Heart left ventricle (tissue), 16 donors: ENCODE data around the gene PTPN9. TPM values are rescaled to one million over a fixed set of nuclear protein-coding genes. Genes with fewer than 3 reads are reported as not detected.

Source experiments
- ATAC-seq, 4 donors: fragments of 200-7000 bp; cut with Tn5 transposase; one replicate each; pipeline ENCODE4 v1.9.1; 2020 to 2022; ENCODE audit warnings: moderate library complexity in 4 of 4, mild to moderate bottlenecking in 3 of 4, moderate number of reproducible peaks in 1 of 4
- DNase-seq, 5 donors: peaks; one replicate each; pipeline ENCODE4 v3.0.0-alpha.2; 2020
- H3K27ac ChIP-seq, 12 donors: fragments of 200-600 bp; sonication (generic) in 4 of 12; one replicate each; pipeline versions ENCODE4 v1.5.0 to v1.8.0; 2016 to 2022; ENCODE audit warnings: mild to moderate bottlenecking in 2 of 12
- H3K27me3 ChIP-seq, 9 donors: fragments of 200-600 bp; sonication (generic) in 2 of 9; one replicate each; pipeline versions ENCODE4 v1.5.1 to v1.8.0; 2016 to 2022; ENCODE audit warnings: mild to moderate bottlenecking in 3 of 9
- H3K36me3 ChIP-seq, 9 donors: fragments of 200-600 bp; sonication (generic) in 2 of 9; one replicate each; pipeline versions ENCODE4 v1.5.0 to v1.8.0; 2018 to 2022; ENCODE audit warnings: mild to moderate bottlenecking in 2 of 9
- H3K4me1 ChIP-seq, 12 donors: fragments of 200-600 bp; sonication (generic) in 4 of 12; one replicate each; pipeline versions ENCODE4 v1.5.0 to v1.8.0; 2016 to 2022; ENCODE audit warnings: mild to moderate bottlenecking in 3 of 12
- H3K4me3 ChIP-seq, 12 donors: fragments of 200-600 bp; sonication (generic) in 4 of 12; one replicate each; pipeline versions ENCODE4 v1.5.0 to v1.8.0; 2017 to 2022; ENCODE audit warnings: mild to moderate bottlenecking in 9 of 12, moderate library complexity in 4 of 12
- H3K9me3 ChIP-seq, 12 donors: fragments of 200-600 bp; sonication (generic) in 4 of 12; one replicate each; pipeline versions ENCODE4 v1.5.0 to v1.8.0; 2016 to 2022; ENCODE audit warnings: mild to moderate bottlenecking in 1 of 12
- POLR2A ChIP-seq, 2 donors: fragments of 450-650 bp; IDR thresholded peaks; one replicate each; pipeline ENCODE4 v1.6.1; 2017; ENCODE audit warnings: antibody characterized with exemption in 2 of 2, mild to moderate bottlenecking in 2 of 2, moderate library complexity in 2 of 2
- WGBS, 4 donors: extraction: QIAGEN DNeasy Blood & Tissue Kit in 2 of 4; methylation state at CpG; one replicate each; pipeline versions ENCODE4 v1.1.5 to v1.1.7; 2013 to 2018; 5-methylcytosine and 5-hydroxymethylcytosine counted together
- intact Hi-C, 10 donors: fragments of 100-400 bp; cut with DNase I; formaldehyde crosslinking; loops; one replicate each; pipeline versions ENCODE4 v1.11.1 to v1.14.2; 2022
- polyA plus RNA-seq, 2 donors: library from polyadenylated mRNA; stranded (reverse); fragments of 200-250 nt; gene quantifications; one replicate each; pipeline ENCODE4 v1.2.3, GENCODE V29; 2013
- total RNA-seq, 9 donors: library from RNA; depleted of rRNA in 2 of 9; stranded (reverse); fragments of >200 nt in 2 of 9; fragmentation: NEBNext Ultra II Directional in 3 of 9; extraction: Animal tissue kit (Norgen Biotek cat#: 25700) in 3 of 9; gene quantifications; one replicate each; pipeline versions ENCODE4 v1.1.0 to v1.2.4, GENCODE V29; 2016 to 2023
- TF ChIP-seq, protein P1 (sequence below), 12 donors: fragments of 200-600 bp; sonication (generic) in 4 of 12; IDR thresholded peaks; one replicate each; pipeline versions ENCODE4 v1.5.0 to v1.8.0; 2018 to 2022; ENCODE audit warnings: antibody characterized with exemption in 12 of 12, mild to moderate bottlenecking in 5 of 12
- donor health status: ischemic (EF 13 %, LVEDD 7.1; RV severe dilation, severe dysfunction).
- donor health status: healthy with polysubstance abuse.
- donor health status: DM: no; HTN: yes; CAD: no.
- donor health status: DM: no; HTN: no; CAD: no.
- donor health status: ischemic (EF 25% LVEDD 6.9; RV normal size, moderate dysfunction).
- donor health status: ischemic (EF 25% LVEDD 5.7; RV mildly dilated, moderate dysfunction).
- donor health status: healthy.
- donor health status: DM: yes; HTN: yes; CAD: no.
- donor health status: ischemic (EF 35%, LVEDD 5.7; RV mildly dilated, moderate dysfunction).
- donor health status: nonischemic (EF 11% LVEDD 7.7; RV severe dilation, severe dysfunction).
- donor health status: DM: yes; HTN: yes; CAD: no.
- donor health status: PGD.
- donor health status: ischemic (EF 29% LVEDD 5.4; RV normal size, mild dysfunction).
- donor health status: nonischemic (EF 23%, LVEDD 6.1; RV moderate dilation, normal function).

Gene PTPN9
- total and polyA plus RNA-seq, 11 donors: 2.4 to 16.8 (median 7.7) TPM

DNA sequence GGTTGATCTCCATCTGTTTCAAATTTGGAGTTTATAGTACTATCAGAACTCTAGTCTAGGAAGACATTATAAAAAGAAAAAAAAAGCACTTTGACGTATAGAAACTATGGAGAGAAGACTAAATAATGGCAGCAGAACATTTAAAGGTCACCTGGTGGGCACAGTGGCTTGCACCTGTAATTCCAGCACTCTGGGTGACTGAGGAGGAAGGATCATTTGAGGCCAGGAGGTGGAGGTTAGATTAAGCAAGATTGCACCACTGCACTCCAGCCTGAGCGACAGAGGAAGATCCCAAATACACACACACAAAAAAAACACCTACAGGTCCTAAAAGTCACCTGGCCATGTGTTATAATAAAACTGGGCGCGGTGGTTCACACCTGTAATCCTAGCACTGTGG lies 141.4 kb downstream of the PTPN9 start:
- WGBS, 4 donors: 95 to 97% (median 96%) methylated on average over 4 of the region's 4 CpGs
- TF ChIP-seq POLR2A (IDR thresholded peaks at IDR 0.05): no peak
- TF ChIP-seq, protein P1, sequence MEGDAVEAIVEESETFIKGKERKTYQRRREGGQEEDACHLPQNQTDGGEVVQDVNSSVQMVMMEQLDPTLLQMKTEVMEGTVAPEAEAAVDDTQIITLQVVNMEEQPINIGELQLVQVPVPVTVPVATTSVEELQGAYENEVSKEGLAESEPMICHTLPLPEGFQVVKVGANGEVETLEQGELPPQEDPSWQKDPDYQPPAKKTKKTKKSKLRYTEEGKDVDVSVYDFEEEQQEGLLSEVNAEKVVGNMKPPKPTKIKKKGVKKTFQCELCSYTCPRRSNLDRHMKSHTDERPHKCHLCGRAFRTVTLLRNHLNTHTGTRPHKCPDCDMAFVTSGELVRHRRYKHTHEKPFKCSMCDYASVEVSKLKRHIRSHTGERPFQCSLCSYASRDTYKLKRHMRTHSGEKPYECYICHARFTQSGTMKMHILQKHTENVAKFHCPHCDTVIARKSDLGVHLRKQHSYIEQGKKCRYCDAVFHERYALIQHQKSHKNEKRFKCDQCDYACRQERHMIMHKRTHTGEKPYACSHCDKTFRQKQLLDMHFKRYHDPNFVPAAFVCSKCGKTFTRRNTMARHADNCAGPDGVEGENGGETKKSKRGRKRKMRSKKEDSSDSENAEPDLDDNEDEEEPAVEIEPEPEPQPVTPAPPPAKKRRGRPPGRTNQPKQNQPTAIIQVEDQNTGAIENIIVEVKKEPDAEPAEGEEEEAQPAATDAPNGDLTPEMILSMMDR (IDR thresholded peaks at IDR 0.05): no peak
- Histone ChIP-seq H3K4me3 (no peak overlapping the region), H3K9me3 (no peaks in the 10 kb centered on the region), H3K27ac (no peak overlapping the region), H3K27me3 (no peaks in the 10 kb centered on the region), H3K4me1 (peaks cover 0 to 9% (median 0%) of the 10 kb centered on the region in 12 donors), H3K36me3 (peaks cover 0 to 27% (median 11%) of the 10 kb centered on the region in 9 donors)
- intact Hi-C loops: no loop called here
- DNase-seq: no peak
- no peak for ATAC-seq

DNA sequence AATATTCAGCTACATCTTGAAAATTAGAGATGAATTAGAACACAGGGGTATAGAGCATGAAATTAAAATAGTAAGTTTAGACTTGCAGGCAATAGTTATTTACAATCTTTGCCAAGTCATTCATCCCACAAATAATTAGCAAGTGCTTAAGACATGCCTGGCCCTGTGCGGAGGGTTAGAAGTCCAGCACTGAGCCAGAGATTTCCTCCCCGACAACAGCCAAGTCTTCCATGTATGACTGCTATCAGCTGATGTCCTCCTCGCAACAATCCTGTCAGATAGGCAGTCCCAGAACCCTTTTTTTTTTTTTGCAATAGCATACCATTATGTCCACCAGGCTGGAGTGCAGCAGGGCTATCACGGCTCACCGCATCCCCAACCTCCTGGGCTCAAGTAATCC lies 142.2 kb downstream of the PTPN9 start:
- no peak overlapping the region for H3K27ac ChIP-seq
- ATAC-seq (no peak), DNase-seq (no peak)
- WGBS, 4 donors: 60 to 66% (median 65%) methylated on average over 5 of the region's 5 CpGs
- H3K4me3 ChIP-seq: no peak overlapping the region
- peaks cover 0 to 9% (median 0%) of the 10 kb centered on the region in 12 donors for H3K4me1 ChIP-seq
- intact Hi-C loops: no loop called here
- peaks cover 0 to 25% (median 9%) of the 10 kb centered on the region in 9 donors for H3K36me3 ChIP-seq
- H3K27me3 ChIP-seq: no peaks in the 10 kb centered on the region
- H3K9me3 ChIP-seq: no peaks in the 10 kb centered on the region
- TF ChIP-seq, protein P1 (IDR thresholded peaks at IDR 0.05): no peak
- TF ChIP-seq POLR2A (IDR thresholded peaks at IDR 0.05): no peak

DNA sequence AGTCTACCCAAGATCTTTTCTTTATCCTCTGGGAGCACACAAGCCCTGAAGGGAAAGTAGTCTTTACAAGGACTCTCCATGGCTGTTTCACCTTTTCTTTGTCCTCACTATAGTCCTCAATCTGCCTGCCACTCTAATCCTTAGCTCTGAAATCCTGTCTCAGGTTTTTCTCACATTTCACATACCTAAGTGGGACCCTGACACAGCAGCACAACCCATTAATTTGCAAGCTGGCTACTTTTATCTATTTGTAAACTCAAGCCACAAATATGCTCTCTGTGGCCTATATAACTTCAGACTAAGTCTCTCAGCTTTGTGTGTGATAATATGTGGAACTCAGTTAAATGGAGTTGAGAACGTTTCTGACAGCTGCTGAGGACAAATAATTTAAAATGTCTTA lies 147.4 kb downstream of the PTPN9 start:
- peaks cover 0 to 58% (median 41%) of the 10 kb centered on the region in 9 donors for H3K36me3 ChIP-seq
- H3K9me3 ChIP-seq: no peaks in the 10 kb centered on the region
- intact Hi-C loops: no loop called here
- no peak overlapping the region for H3K4me3 ChIP-seq
- no peak for ATAC-seq
- 29 to 38% (median 33%) methylated on average over 1 of the region's 1 CpG for WGBS, 4 donors
- TF ChIP-seq, protein P1 (IDR thresholded peaks at IDR 0.05): no peak
- no peak for TF ChIP-seq POLR2A (IDR thresholded peaks at IDR 0.05)
- H3K27ac ChIP-seq: no peak overlapping the region
- no peak for DNase-seq
- peaks cover 0 to 13% (median 2%) of the 10 kb centered on the region in 12 donors for H3K4me1 ChIP-seq
- H3K27me3 ChIP-seq: no peaks in the 10 kb centered on the region

DNA sequence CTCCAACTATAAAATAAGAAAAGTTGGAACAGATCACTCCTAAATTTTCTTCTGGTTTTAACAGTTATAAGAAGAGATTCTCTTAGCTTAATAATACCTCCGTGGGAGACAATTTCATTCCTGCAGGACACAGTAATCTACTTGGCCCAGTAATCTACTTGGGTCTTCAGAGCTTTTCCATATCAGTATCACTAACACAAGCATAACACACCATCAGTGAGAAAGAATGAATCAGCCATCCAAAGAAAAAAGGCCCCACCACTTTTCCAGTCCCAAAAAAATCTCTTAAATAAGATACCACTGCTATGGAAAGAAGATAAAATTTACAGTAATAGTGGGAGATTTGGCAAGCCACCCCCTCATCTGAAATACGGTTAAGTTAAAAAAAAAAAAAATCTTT lies 147.8 kb downstream of the PTPN9 start:
- TF ChIP-seq, protein P1 (IDR thresholded peaks at IDR 0.05): no peak
- TF ChIP-seq POLR2A (IDR thresholded peaks at IDR 0.05): no peak
- H3K36me3 ChIP-seq: peaks cover 0 to 60% (median 45%) of the 10 kb centered on the region in 9 donors
- no peaks in the 10 kb centered on the region for H3K27me3 ChIP-seq
- H3K4me3 ChIP-seq: no peak overlapping the region
- DNase-seq (no peak), ATAC-seq (no peak)
- WGBS, 4 donors: 62 to 69% (median 67%) methylated on average over 2 of the region's 2 CpGs
- H3K9me3 ChIP-seq: no peaks in the 10 kb centered on the region
- intact Hi-C loops: no loop called here
- no peak overlapping the region for H3K27ac ChIP-seq
- H3K4me1 ChIP-seq: peaks cover 0 to 12% (median 1%) of the 10 kb centered on the region in 12 donors
